HG02973 (cell line): ENCODE results near the gene KCNS1.
"Not testable (repeated sequence)": the region's sequence is repeated elsewhere in the genome, so short reads cannot be mapped to it uniquely, and the experiment has no call there.

Source experiments
- ATAC-seq: cut with Tn5 transposase; IDR thresholded peaks from one replicate; pipeline ENCODE4 v1.9.1; 2021; ENCODE audit warnings: moderate library complexity; ENCODE audit not compliant: unreplicated experiment

KCNS1 gene, protein sequence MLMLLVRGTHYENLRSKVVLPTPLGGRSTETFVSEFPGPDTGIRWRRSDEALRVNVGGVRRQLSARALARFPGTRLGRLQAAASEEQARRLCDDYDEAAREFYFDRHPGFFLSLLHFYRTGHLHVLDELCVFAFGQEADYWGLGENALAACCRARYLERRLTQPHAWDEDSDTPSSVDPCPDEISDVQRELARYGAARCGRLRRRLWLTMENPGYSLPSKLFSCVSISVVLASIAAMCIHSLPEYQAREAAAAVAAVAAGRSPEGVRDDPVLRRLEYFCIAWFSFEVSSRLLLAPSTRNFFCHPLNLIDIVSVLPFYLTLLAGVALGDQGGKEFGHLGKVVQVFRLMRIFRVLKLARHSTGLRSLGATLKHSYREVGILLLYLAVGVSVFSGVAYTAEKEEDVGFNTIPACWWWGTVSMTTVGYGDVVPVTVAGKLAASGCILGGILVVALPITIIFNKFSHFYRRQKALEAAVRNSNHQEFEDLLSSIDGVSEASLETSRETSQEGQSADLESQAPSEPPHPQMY

DNA sequence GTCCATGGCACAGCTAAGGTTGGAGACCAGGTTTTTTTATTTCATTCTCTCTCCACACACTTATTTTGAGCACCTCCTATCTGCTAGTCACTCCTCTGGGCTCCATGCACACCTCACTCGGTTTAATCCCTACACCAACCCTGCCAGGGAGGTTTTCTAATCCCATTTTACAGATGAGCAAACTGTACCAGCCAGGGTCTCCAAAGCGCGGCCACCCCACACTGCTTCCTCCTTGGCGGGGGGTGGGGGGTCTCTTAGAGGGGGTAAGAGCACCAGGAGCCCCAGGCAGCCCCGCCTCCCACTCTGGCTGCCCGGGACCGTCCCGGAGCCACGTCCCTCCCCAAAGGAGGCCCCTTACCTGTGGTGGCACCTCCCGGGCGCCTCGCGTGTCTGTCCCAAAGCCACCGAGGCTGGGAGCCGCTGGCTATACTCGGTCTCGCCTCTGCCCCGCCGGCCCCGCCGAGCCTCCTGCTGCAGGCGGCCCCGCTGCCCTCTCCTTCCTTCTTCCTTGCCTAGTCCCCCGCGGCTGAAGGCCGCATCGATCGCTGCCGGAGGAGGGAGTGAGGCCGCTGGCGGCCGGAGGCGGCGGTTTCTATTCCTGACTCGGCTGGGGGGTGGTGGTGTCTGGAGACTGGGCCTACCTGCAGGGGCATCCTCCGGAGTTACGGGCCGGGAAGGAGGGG lies at the start of gene KCNS1:
Gene KCNS1, minus strand, starts transcription at position 565 of the 683 bp plus-strand sequence. CDS start 1,891 bp downstream, outside the sequence.
- ATAC-seq: no peak

DNA sequence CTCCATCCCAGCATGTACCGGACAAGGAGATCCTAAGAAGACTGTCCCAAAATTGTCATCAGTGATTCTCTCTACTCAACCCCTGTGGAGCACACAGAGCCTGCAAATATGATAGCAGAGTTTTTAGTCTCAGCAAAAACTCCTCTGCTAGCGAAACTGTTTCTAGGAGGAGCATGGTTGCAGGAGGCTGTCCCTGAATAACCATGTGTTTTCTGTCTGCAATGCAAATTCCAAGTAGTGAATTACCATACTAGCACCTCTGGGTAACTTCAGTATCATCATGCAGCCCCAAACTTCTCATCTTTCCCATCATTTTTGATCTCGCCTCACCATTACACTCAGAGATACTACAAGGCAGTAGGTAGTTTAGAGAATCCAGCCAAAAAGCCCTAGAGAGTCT lies 48.1 kb upstream of the KCNS1 start:
- ATAC-seq: no peak

DNA sequence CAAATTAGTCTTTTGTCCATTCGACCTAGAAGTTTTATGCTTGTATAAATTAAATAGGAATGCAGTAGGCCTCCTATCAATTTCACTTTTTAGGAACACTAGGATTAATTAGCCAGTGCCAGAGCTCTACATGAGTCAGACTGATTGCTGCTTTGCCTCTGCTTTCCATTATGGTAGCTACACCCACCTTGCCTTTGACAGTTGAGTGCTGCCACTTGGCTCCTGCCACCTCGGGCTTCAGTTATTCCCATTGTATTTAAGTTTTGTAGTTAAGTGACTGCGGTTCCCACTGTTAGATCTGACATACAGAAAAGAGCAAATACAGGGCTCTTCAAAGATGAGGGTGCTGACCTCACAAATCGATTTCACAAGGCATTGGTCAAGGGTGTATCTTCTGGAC lies 39.9 kb upstream of the KCNS1 start:
- ATAC-seq: no peak

DNA sequence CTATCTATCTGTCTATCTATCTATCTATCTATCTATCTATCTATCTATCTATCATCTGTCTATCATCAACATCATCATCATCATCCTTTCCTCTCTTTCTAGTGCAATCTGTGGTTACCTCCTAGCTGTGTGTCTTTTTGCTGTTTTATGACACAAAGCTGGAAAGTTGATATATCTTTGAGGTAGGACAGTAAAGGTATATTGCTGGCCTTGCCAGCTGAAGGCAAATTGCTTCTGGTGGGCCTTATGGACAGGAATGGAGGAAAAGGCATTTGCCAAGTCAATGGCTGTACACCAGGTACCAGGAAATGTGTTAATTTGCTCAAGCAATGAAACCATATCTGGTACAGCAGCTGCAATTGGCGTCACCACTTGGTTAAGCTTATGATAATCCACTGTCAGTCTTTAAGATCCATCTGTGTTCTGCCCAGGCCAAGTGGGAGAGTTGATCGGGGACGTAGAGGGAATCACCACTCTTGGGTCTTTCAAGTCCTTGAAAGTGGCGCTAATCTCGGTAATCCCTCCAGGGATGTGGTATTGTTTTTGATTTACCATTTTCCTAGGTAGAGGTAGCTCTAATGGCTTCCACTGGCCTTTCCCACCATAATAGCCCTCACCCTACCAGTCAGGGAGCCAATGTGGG lies 38.9 kb upstream of the KCNS1 start:
- not testable (repeated sequence) for ATAC-seq

DNA sequence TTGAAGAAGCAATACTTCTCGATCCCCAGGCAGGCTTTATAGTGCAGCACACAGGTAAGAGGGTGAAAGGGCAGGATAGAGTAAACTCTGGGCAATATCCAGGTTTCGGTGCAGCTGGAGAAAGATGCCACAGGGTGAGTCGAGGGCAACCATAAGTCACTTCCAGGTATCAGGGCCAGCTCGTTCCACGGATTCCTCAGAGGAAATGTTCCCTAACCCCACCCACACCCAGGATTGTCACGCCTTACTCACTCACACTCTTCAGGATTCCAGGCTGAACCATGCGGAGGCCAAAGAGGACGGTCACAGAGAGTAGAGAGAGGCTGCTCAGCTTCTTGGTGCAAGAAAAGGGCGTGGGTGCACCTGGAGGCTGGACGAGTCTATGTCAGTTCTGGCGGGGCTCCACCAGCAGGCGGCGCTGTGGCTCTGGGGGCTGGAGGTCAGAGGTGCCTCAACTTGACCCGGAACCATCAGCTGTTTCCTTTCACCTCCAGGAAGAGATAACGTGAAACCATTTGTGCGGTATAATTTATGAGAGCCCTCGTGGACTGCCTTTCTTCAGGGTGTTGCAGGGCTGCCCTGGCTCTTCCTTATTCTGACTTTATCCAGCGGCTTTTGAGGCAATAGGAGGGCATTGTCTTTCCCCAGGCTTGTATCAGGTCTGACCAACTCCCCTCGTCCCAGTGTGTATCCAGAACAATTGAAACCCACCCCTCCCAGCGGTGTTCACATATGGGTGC lies 37.8 kb upstream of the KCNS1 start:
- ATAC-seq: no peak

DNA sequence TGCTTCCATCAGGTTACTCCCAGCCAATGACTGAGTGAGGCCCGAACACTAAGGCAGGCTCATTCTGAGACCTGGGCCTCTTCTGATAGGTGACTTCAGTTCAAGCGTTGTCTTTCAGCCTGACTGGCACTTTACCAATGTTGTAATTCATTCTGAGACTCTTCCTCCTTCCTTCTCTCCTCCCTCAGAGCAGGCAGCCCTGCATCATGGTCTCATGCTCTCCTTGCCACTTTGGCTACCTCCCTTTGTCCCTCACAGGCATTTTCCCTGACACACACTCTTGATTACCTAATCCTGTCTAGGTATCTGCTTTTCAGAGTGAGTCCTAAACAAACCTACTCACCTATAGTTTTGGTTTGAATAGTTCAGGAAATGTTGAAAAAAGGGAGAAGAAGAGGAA lies 36.0 kb upstream of the KCNS1 start:
- no peak for ATAC-seq

DNA sequence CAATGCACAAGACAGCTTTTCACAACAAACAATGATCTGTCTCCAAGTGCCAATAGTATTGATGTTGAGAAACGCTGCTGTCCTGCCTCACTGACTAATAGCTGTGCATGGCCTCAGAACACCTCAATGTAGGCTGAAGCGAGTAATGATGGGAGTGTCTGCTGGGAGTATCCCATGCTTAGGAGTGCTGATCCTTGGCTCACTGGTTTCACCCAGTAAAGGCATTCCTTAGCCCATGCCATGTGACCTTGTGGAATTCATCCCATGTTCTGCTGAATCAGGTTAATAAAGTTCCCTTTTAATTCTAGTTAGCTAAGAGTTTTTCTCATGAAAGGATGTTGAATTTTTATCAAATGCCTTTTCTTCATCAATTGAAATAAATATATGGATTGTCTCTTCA lies 27.2 kb upstream of the KCNS1 start:
- ATAC-seq: no peak

DNA sequence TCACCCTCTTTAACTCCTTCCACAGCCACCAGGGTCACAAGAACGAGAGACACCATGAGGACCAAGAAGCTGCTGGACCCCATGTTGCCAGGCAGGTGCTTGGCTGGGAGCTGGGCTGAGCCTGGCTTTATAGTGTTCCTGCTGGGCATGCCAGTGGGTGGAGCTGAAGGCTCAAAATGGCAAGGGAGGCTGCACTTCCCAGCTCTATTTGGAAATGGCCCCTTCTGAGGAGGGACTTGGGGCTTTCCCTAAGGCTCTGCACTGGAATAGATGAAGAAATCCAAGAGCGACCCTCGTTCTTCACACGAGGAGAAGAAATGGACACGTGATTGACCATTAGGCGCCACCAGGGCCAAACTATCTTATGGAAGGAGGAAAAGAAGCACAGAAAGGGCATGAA lies 23.4 kb upstream of the KCNS1 start, which contains the start of gene WFDC12:
Gene WFDC12, minus strand, starts transcription at position 101 of the 400 bp plus-strand sequence. Its CDS starts 18 bp downstream, at position 83.
- ATAC-seq: no peak

DNA sequence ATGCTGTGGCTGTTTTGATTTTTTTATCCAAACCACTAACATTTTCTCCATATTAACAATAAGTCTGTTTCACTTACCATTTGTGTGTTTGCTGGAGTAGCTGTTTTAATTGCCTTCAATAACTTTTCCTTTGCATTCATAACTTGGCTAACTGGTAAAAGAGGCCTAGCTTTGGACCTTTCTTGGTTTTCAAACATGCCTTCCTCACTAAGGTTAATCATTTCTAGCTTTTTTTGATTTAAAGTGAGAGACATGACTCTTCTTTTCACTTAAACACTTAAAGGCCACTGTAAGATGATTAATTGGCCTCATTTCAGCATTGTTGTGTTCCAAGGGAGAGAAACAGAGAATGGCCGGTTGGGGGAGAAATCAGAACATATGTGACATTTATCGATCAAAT lies 20.5 kb upstream of the KCNS1 start:
- no peak for ATAC-seq

DNA sequence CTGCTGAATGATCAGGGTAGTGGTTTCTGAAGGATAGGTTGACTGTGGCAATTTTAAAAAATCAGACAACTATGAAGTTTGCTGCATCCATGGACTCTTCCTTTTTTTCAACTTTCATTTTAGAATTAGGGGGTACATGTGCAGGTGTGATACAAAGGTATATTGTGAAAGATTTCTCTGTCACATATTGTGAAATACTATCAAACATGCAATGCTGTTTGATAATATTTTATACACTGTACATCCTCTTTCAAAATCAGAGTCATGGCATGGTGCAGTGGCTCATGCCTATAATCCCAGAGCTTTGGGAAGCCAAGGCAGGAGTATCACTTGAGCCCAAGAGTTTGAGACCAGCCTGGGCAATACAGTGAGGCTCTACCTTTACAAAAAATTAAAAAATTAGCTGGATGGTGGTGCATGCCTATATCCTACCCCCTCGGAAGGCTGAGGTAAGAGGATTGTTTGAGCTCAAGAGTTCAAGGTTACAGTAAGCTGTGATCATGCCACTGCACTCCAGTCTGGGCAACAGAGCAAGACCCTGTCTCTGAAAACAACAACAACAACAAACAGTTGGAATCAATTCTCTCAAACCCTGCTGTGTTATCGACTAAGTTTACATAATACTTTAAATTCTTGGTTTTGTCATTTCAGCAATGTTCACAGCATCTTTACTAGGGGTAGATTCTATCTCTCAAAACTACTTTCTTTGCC lies 18.8 kb upstream of the KCNS1 start:
- ATAC-seq: no peak

DNA sequence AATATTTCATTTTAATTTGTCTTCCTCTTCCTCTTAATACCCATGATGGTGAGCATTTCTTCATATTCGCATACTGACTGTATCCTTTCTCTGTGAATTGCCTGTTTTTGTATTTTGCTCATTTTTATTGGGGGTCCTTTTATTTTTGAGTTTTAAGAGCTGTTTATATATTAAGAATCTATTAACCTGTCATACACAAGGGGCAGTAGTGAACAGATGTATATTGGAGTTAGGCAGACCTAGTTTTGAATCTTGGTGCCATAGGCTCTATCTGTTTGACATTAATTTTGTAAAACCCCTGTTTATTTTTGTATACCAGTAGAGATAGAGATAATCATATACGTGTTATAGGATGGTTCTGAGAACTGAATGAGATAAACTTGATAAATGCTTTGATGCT lies 17.1 kb upstream of the KCNS1 start:
- no peak for ATAC-seq

DNA sequence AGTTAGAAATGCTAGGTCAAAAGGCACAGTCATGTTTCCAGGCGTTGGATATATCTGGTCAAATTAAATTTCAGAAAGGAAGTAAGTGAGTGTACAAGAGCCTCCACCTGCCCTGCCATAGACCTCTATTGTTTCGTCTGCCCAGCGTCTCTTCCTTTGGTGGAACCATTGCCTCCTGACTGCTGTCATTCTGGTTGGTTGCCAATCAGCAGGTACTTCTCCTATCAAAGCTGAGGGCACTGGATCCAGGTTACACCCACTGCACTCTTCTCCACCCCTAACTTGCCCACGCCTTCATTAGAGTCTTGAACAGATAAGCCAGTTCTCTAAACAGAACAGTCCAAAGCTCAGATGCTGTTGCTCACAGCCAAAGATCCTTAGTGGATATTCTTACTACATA lies 16.7 kb upstream of the KCNS1 start:
- no peak for ATAC-seq

DNA sequence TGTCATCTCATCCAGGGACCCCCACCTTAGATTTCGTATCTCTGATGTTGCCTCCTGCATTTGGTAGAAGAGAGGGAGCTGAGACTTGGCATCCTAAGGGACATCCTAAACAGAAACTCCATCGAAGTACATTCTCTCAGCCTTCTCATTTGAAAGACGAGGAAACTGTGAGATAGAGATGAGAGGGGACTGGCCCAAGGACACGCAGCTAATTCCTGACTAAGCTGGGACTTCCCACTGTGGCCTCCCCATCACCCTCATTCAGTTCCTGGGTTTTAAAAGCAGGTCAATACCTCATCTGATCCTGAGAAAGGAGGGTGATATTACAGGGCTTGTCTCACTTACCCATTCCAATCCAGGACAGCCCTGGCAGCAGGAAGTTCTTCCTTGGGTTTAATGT lies 14.9 kb upstream of the KCNS1 start:
- ATAC-seq: no peak

DNA sequence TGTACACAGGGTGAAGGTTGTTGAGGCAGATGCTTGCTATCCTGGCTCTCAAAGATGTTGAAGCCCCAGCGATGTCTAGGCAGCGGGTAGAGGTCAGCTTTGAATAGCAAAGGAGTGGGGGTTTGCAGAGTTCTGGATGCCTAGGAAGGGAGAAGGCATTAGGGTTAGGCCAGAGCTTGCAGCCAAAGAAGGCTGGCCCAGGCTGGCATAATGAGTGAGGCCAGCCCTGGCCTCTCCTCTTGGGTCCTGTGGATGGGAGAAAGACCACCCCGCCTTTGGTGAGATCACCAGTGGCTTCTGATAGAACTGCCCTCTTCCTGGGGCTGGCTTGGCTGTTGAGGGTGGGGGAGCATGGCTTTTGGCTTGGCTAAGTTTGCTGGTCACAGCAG lies 14.5 kb upstream of the KCNS1 start:
- no peak for ATAC-seq

DNA sequence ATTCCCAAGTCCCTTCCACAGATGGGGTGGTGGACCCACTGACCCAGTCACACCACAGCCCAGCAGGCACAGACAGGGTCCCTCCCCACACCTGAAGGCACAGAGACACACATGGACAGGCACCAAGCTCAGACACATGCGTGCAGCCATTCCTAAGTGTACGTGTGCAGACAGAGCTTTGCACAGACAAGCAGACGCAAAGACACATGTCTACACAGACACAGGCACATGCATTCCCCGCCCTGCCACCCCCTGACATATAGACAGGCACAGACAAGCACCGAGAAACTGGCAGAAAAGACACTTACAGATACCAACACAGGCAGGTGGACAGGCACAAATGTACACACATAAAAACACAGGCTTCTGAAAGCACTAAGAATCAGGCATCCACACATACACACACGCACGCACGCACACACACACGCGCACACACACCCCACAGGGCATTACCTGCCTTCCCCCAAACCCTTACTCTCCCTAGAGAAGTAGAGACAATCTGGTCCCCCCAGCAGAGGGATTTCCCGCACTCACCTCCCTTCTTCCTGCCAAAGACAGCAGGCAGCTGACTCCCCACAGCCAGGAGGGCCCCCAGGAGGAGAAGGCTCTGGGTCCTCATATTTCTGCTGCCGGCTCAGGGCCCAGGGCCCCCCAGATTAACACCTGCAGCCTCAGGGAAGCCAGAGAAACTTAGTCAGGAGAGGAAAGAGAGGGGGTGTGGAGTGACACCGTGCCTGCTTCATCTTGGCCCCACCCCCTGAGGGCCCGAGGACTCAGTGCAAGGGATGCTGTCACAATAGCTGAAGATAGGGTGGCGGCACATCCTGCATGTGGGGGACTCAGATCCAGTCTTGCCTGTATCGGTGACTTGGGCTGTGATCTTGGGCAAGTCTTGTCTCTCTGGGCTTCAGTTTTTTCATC lies 13.8 kb upstream of the KCNS1 start, which contains the start of gene WFDC5:
Gene WFDC5, minus strand, starts transcription at position 710 of the 921 bp plus-strand sequence. Its CDS starts 91 bp downstream, at position 619.
- ATAC-seq: no peak

DNA sequence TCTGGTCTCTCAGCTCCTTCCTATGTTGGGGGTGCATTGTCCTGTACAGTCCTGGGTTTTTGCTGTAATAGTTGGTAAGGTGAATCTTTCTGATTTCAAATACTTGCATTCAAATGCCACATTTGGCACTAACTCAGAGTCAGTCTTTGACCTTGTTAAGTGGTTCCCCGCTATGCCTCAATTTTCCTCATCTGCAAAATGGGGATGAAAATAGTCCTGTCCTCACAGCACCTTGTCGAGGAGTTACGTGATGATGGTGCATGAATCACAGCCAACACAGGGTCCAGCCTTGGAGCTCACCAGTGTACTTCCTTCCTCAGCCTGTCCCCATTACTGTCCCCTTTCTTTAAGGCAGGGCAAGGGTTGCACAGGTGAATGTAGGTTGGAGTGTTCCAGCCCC lies 12.9 kb upstream of the KCNS1 start:
- no peak for ATAC-seq

DNA sequence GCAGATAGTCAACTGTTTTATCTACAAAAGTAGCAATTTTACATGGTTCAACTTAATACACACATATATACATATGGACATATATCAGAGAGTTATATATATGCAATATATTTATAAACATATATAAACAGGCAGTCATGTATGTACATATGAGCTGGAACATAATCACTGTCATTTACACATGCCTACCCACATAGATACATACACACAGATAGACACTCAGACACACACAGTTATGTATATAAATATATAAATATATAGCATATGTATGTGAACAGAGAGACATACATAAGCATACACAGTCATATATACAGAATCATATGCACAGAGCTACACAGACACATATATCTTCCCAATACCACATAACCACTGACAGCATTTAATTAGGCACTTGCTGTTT lies 11.8 kb upstream of the KCNS1 start:
- no peak for ATAC-seq

DNA sequence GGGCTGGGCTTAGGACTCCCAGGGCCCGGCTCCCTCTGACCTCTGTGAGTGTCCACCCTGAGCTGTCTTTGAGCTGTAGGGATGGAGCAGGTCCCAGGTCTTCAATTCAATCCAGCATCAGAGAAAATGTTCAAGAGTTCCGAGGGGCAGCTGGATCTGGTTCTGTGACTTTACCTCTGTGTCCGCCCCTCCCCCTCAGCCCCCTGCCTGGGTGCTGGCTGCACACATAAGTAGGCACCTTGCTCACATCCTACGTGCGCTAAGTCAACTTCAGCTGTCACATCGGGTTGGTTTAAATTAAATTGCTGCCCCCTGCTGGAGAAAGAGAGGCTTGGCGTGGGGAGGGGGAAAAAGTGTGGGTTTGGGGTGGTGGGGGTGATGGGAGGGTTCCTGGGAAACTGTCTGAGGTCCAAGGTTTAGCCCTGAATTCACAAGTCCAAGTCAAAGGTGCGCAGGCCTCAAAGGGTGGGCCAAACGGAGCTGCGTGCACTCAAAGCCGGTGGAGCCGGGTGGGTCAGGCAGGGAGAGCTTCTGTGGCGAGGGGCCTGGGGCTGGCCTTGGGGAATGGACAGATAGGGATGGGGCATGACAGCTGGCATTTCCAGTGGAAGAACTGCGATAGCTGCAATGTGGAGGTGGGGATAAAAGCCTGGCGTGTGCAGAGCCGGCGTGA lies 11.0 kb upstream of the KCNS1 start:
- no peak for ATAC-seq

DNA sequence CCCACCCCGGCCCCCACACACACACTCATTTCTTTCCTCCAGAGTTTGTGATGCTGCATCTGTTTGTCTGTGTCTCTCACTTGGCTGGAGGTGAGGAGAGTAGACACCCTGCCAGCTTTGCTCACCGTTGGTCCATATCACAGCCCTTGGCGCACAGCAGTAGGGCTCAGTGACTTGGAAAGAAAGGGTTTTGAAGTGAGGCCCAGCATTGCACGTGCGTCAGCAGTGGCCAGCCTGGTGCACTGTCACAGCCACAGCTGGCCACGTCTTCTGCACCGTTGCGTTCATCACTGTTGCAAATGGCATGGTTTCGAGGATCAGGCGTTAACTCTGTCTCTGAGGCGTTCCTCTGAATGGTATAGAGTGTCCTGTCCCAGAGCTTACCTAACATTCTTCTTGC lies 10.4 kb upstream of the KCNS1 start:
- ATAC-seq: no peak
